ENCODE measurements around the gene RETREG2. TPM values are rescaled to one million over a fixed set of nuclear protein-coding genes. Genes with fewer than 3 reads are reported as not detected.
A peak's percentile ranks its signal among the peaks of the same experiment; 100 is the strongest.

The RETREG2 gene
- total RNA-seq, 1 experiment from 2014 or later, result 63.7 TPM

GRCh38 chr2:219178377-219179175, 501 bp downstream of the RETREG2 start:
- CTCF ChIA-PET, result no interaction called here
- ATAC-seq, result peak; percentile 23
- intact Hi-C loops (cut with micrococcal nuclease), result loop anchor here (5.0 to 10.0 kb wide), 2 partner anchors 209 to 356 kb away; partner anchors contain the start of gene DNPEP

More at GRCh38 chr2:219178377-219179175, 501 bp downstream of the RETREG2 start:
- TF ChIP-seq POLR2A (IDR thresholded peaks at IDR 0.05; ENCODE audit: borderline replicate concordance, extremely low read depth, insufficient read depth, insufficient read length), result no peak
- no peak for TF ChIP-seq EZH2phosphoT487 (IDR thresholded peaks at IDR 0.05; ENCODE audit: borderline replicate concordance)
- no peak for TF ChIP-seq ATF3 (IDR thresholded peaks at IDR 0.05)
- no peak for TF ChIP-seq TCF7L2 (IDR thresholded peaks at IDR 0.05; ENCODE audit: borderline replicate concordance, extremely low read depth, insufficient read depth, insufficient read length)
- TF ChIP-seq ZFX (IDR thresholded peaks at IDR 0.05), result peak; percentile 66
- TF ChIP-seq ZBTB33 (IDR thresholded peaks at IDR 0.05; ENCODE audit: extremely low read depth, insufficient replicate concordance, low read length), result no peak
- no peak for TF ChIP-seq ELF1 (IDR thresholded peaks at IDR 0.05; ENCODE audit: borderline replicate concordance, low read depth)
- no peak for TF ChIP-seq SP1 (IDR thresholded peaks at IDR 0.05; ENCODE audit: low read depth)
- no peaks in the 10 kb centered on the region for H3K9me2 ChIP-seq (ENCODE audit: insufficient read depth)
- peaks cover 13 to 20% of the 10 kb centered on the region in 2 experiments; a peak in 3 of 4 replicates for H3K36me3 ChIP-seq (ENCODE audit: control insufficient read depth in 1 of 2, insufficient read depth in 2 of 2, low read length in 2 of 2)
- H4K20me1 ChIP-seq (ENCODE audit: insufficient read depth), result no peaks in the 10 kb centered on the region
- peak overlapping the region; percentile 98 for H3K4me2 ChIP-seq (ENCODE audit: low read length)
- H3K9me3 ChIP-seq (ENCODE audit: control insufficient read depth in 1 of 2, insufficient read depth in 1 of 2, low read depth in 1 of 2, low read length in 2 of 2), result no peaks in the 10 kb centered on the region
- RAD21 ChIA-PET (ENCODE audit: low non-redundant PET in 1 of 2, low total read pairs in 2 of 2, uncharacterized antibody in 2 of 2, unreplicated experiment in 2 of 2), result no interaction called here
- no peak overlapping the region for H2AFZ ChIP-seq (ENCODE audit: low read depth, low read length, poor library complexity, severe bottlenecking)
- no peak for DNase-seq (ENCODE audit: low read depth, low spot score)
- peak overlapping the region; percentile 97 for H3K27ac ChIP-seq (ENCODE audit: low read depth, low read length)
- no TSS peak for BruUV-seq (replicated peaks)
- peaks cover 10 to 27% of the 10 kb centered on the region in 2 experiments for H3K4me1 ChIP-seq (ENCODE audit: control insufficient read depth in 1 of 2, insufficient read depth in 2 of 2, low read length in 2 of 2)
- H3K4me3 ChIP-seq (replicated peaks in 1 of 2; ENCODE audit: low read depth in 1 of 2, low read length in 2 of 2), result peak overlapping the region; percentile 70 to 93
- peak overlapping the region; percentile 85 for H3K9ac ChIP-seq (ENCODE audit: low read length)
- H3K79me2 ChIP-seq (ENCODE audit: insufficient read depth, low read length), result peaks cover 23% of the 10 kb centered on the region
- no peaks in the 10 kb centered on the region for H3K27me3 ChIP-seq (ENCODE audit: insufficient read depth, low read length)
- POLR2A ChIA-PET, result no interaction called here

All from HCT116 (cell line).